Sigmoid colon (tissue), 7 donors: ENCODE measurements around the gene GIMAP8. TPM values are rescaled to one million over a fixed set of nuclear protein-coding genes. Genes with fewer than 3 reads are reported as not detected.

Source experiments
- DNase-seq: peaks from one replicate; pipeline ENCODE4 v3.0.0-alpha.2; 2019
- H3K27ac ChIP-seq, 4 donors: fragments of 200-600 bp; sonication (generic); one replicate each; pipeline ENCODE4 v1.5.1; 2016 to 2019; ENCODE audit warnings: mild to moderate bottlenecking in 1 of 4
- H3K27me3 ChIP-seq, 3 donors: fragments of 200-600 bp; sonication (generic); one replicate each; pipeline ENCODE4 v1.5.1; 2019; ENCODE audit warnings: mild to moderate bottlenecking in 1 of 3
- H3K36me3 ChIP-seq, 4 donors: fragments of 200-600 bp; sonication (generic); one replicate each; pipeline ENCODE4 v1.5.1; 2016 to 2019
- H3K4me1 ChIP-seq, 4 donors: fragments of 200-600 bp; sonication (generic); one replicate each; pipeline ENCODE4 v1.5.1; 2017 to 2019
- H3K4me3 ChIP-seq, 4 donors: fragments of 200-600 bp; sonication (generic); one replicate each; pipeline ENCODE4 v1.5.1; 2017 to 2019; ENCODE audit warnings: mild to moderate bottlenecking in 2 of 4, moderate library complexity in 1 of 4
- H3K9me3 ChIP-seq, 4 donors: fragments of 200-600 bp in 3 of 4; sonication (generic) in 3 of 4; one replicate each; pipeline versions ENCODE4 v1.5.1 to v1.6.1; 2013 to 2019
- EP300 ChIP-seq, 4 donors: sonication (generic); formaldehyde crosslinking; IDR thresholded peaks; one replicate each; pipeline ENCODE4 v1.6.1; 2017; ENCODE audit warnings: antibody characterized with exemption in 4 of 4
- POLR2A ChIP-seq, 2 donors: fragments of 450-650 bp; IDR thresholded peaks; one replicate each; pipeline ENCODE4 v1.6.1; 2016; ENCODE audit warnings: antibody characterized with exemption in 2 of 2, mild to moderate bottlenecking in 2 of 2, moderate library complexity in 2 of 2
- POLR2AphosphoS5 ChIP-seq, 4 donors: sonication (generic); formaldehyde crosslinking; IDR thresholded peaks; one replicate each; pipeline ENCODE4 v1.6.1; 2017; ENCODE audit warnings: antibody characterized with exemption in 4 of 4
- WGBS, 2 donors: extraction: QIAGEN DNeasy Blood & Tissue Kit; methylation state at CpG; one replicate each; pipeline ENCODE4 v1.1.7; 2013; 5-methylcytosine and 5-hydroxymethylcytosine counted together
- intact Hi-C: fragments of 100-400 bp; cut with DNase I; formaldehyde crosslinking; loops from one replicate; pipeline ENCODE4 v1.15.1; 2023
- polyA plus RNA-seq, 3 donors: library from polyadenylated mRNA; stranded (reverse); fragments of 200-250 nt; gene quantifications; one replicate each; pipeline ENCODE4 v1.2.3, GENCODE V29; 2013
- total RNA-seq, 4 donors: library from RNA; depleted of rRNA; stranded (reverse); fragments of >200 nt; gene quantifications; one replicate each; pipeline ENCODE4 v1.1.0, GENCODE V29; 2016
- TF ChIP-seq, protein P1 (sequence below), 4 experiments: fragments of 450-650 bp in 3 of 4; fragments of 200-600 bp in 1 of 4; IDR thresholded peaks; one replicate each; pipeline ENCODE4 v1.5.1; 2016 to 2019; ENCODE audit warnings: antibody characterized with exemption in 4 of 4, mild to moderate bottlenecking in 3 of 4, moderate library complexity in 2 of 4
- donor health status: healthy with polysubstance abuse.
- donor health status: Bipolar disorder and iron deficiency.
- donor health status: healthy.

GIMAP8 gene
- total and polyA plus RNA-seq, 7 donors: 2.4 to 10.7 (median 7.1) TPM

DNA sequence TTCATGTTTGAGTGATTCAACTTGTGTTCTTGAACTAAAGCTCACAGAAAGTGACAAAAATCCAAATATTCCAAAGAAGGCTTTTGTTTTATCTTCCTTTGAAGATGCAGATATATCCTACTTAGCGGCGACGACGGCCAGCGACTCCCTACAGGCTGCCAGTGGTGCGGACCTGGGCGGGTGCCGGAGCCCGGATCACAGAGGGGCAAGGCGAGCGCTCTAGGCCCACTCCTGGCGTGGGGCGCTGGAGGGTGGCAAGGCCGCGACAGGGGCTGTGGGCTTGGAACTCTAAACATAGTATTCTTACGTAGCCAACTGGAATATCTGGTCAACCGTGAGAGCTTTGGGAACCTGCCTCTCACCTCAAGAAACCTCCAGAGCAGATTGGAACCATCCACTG is 63.3 kb downstream of the GIMAP8 start:
- 97% methylated on average over 17 of the region's 17 CpGs for WGBS, 2 donors
- TF ChIP-seq POLR2AphosphoS5 (IDR thresholded peaks at IDR 0.05) (no peak), EP300 (IDR thresholded peaks at IDR 0.05) (no peak), POLR2A (IDR thresholded peaks at IDR 0.05) (no peak)
- TF ChIP-seq, protein P1, sequence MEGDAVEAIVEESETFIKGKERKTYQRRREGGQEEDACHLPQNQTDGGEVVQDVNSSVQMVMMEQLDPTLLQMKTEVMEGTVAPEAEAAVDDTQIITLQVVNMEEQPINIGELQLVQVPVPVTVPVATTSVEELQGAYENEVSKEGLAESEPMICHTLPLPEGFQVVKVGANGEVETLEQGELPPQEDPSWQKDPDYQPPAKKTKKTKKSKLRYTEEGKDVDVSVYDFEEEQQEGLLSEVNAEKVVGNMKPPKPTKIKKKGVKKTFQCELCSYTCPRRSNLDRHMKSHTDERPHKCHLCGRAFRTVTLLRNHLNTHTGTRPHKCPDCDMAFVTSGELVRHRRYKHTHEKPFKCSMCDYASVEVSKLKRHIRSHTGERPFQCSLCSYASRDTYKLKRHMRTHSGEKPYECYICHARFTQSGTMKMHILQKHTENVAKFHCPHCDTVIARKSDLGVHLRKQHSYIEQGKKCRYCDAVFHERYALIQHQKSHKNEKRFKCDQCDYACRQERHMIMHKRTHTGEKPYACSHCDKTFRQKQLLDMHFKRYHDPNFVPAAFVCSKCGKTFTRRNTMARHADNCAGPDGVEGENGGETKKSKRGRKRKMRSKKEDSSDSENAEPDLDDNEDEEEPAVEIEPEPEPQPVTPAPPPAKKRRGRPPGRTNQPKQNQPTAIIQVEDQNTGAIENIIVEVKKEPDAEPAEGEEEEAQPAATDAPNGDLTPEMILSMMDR (IDR thresholded peaks at IDR 0.05): no peak
- intact Hi-C loops: no loop called here
- Histone ChIP-seq H3K27me3 (no peaks in the 10 kb centered on the region), H3K4me3 (no peak overlapping the region), H3K9me3 (no peaks in the 10 kb centered on the region), H3K36me3 (no peaks in the 10 kb centered on the region), H3K27ac (peak overlapping the region in 3 of 4 donors; percentile 31 to 66 (median 54)), H3K4me1 (no peaks in the 10 kb centered on the region)
- no peak for DNase-seq

DNA sequence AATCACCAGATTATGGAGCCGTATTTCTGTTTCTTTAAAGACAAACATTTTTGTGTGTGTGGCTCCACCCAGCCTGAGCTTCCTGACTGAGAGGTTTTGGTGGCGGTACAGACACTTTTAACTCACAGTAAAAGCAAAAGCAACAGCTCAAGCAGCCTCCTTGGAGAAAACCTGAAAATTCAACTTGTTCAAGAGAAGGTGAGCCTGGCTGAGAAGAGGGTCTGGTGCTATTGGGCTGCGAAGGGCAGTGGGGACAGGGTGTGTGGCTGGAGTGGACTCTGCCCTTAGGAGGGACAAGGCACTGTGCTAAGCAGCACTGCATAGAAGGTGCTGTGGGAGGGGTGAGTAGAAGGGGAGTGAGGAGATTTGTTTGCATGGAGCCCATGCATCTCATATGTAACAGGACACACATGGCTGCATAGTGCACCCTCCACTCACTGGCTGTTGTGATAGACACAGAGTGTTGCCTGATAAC is 64.4 kb downstream of the GIMAP8 start, which contains the start of gene GIMAP7:
TSS of gene GIMAP7 (plus strand) at position 125 of the 475 bp plus-strand sequence. CDS start 5,103 bp downstream, outside the sequence.
- H3K4me1 ChIP-seq: no peaks in the 10 kb centered on the region
- no peaks in the 10 kb centered on the region for H3K27me3 ChIP-seq
- 10 to 14% methylated on average over 3 of the region's 3 CpGs for WGBS, 2 donors
- H3K36me3 ChIP-seq: no peaks in the 10 kb centered on the region
- peak in 1 of 2 donors; percentile 17 for TF ChIP-seq POLR2A (IDR thresholded peaks at IDR 0.05)
- no peak for TF ChIP-seq EP300 (IDR thresholded peaks at IDR 0.05)
- peak in 3 of 4 donors; percentile 19 to 35 (median 29) for TF ChIP-seq POLR2AphosphoS5 (IDR thresholded peaks at IDR 0.05)
- TF ChIP-seq, protein P1 (IDR thresholded peaks at IDR 0.05): no peak
- DNase-seq: no peak
- H3K9me3 ChIP-seq: no peaks in the 10 kb centered on the region
- H3K27ac ChIP-seq: peak within 1 kb of the TSS; percentile 12 to 66 (median 50)
- intact Hi-C loops: no loop called here
- peak within 1 kb of the TSS; percentile 8 to 38 (median 28) for H3K4me3 ChIP-seq

DNA sequence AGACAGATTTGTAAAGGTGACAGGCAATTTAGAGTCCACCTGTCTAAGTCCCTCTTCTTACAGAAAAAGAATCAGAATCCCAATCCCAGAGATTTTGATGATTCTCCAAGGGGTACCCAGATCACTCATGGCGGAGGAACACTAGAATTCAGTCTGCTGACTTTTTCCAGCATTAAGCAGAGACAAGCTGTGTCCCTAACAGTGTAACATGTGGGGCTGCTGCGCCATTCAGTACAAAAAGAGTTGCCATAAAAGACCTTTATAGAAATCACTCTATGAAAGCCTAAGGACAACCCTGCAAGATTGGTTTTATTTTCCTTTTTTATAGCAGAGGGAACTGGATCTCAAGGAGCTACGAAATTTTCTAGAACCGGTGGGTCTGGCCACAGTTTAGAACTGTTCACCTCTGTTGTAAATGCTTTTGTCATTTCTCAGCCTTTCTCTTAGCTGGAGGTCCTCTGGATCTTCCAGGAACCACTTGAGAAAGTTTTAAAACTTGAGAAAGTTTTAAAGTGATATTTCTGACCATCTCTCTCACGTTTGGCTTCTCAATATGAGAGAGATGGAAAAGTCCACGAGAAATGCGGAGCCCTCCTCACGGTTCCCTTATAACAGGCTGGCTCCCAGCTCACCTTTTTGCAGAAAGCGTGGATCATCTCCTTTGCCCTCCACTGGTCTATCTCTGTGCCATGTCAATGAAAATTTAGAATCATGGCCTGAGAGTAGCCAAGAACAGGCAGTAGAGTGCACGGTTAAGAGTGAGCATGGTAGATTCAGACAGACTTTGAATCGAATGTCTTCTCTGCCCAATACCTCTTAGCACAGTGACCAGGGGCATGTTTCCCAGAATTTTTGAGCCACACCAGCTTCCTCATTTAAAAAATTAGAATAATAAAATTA is 65.1 kb downstream of the GIMAP8 start:
- Histone ChIP-seq H3K4me1 (no peaks in the 10 kb centered on the region), H3K36me3 (no peaks in the 10 kb centered on the region), H3K27me3 (no peaks in the 10 kb centered on the region), H3K4me3 (peak overlapping the region; percentile 8 to 38 (median 28)), H3K27ac (peak overlapping the region; percentile 12 to 66 (median 50)), H3K9me3 (no peaks in the 10 kb centered on the region)
- intact Hi-C loops: no loop called here
- TF ChIP-seq EP300 (IDR thresholded peaks at IDR 0.05) (no peak), POLR2A (IDR thresholded peaks at IDR 0.05) (no peak), POLR2AphosphoS5 (IDR thresholded peaks at IDR 0.05) (no peak)
- TF ChIP-seq, protein P1 (IDR thresholded peaks at IDR 0.05): no peak
- DNase-seq: no peak
- 49 to 82% methylated on average over 11 of the region's 11 CpGs for WGBS, 2 donors

DNA sequence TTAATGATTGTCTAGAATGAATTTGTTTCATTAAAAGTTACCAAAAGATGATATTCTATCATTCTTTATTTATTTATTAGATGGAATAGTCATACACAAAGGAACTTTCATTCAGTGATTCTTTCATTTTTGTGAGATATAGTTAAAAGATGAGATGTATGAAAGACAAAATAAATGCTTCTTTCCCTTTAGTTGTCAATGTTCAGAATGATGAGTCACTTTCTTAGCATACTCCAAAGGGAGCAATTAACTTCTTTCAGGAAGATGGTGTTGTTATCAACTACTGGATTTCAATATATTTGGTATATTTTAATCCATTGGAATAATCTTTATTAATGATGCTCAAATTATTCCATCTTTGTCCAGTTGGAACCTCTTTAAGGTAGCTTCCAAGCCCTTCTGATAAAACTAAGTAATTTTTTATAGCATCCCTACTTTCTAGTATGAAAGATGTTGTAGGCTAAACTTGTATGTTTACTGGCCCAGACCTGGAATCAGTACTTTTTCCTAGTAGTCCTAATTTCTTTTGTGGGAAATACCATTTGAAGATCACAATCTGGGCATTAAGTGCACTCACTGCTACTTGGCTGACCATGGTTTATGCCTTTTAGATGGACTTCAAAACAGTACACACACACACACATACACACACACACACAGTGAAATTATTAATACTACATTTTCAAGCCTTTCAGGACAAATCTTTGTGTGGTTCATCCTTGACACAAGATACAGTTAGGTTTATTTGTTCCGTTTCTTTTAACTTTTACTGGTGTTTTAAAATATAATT is 66.7 kb downstream of the GIMAP8 start:
- peak overlapping the region in 2 of 4 donors; percentile 38 for H3K4me3 ChIP-seq
- TF ChIP-seq POLR2AphosphoS5 (IDR thresholded peaks at IDR 0.05) (peak in 1 of 4 donors; percentile 1), POLR2A (IDR thresholded peaks at IDR 0.05) (no peak), EP300 (IDR thresholded peaks at IDR 0.05) (no peak)
- intact Hi-C loops: no loop called here
- 71 to 75% methylated on average over 1 of the region's 1 CpG for WGBS, 2 donors
- no peaks in the 10 kb centered on the region for H3K36me3 ChIP-seq
- H3K27me3 ChIP-seq: no peaks in the 10 kb centered on the region
- DNase-seq: no peak
- H3K9me3 ChIP-seq: no peaks in the 10 kb centered on the region
- no peaks in the 10 kb centered on the region for H3K4me1 ChIP-seq
- peak overlapping the region in 2 of 4 donors; percentile 54 to 66 for H3K27ac ChIP-seq
